Upper lobe of left lung (tissue), 4 donors: ENCODE data around the gene PUSL1.

Experiments
- EP300 ChIP-seq, 4 donors: sonication (generic); formaldehyde crosslinking; IDR thresholded peaks; one replicate each; pipeline ENCODE4 v1.5.1; 2017; ENCODE audit warnings: antibody characterized with exemption in 4 of 4, control low read depth in 2 of 4
- POLR2A ChIP-seq, 4 donors: fragments of 450-650 bp; IDR thresholded peaks; one replicate each; pipeline ENCODE4 v1.5.1; 2016 to 2017; ENCODE audit warnings: antibody characterized with exemption in 4 of 4, mild to moderate bottlenecking in 2 of 4
- TF ChIP-seq, protein P1 (sequence below), 6 experiments: fragments of 450-650 bp in 4 of 6; fragments of 200-600 bp in 2 of 6; sonication (generic) in 2 of 6; IDR thresholded peaks; one replicate each; pipeline ENCODE4 v1.5.1; 2016 to 2019; ENCODE audit warnings: antibody characterized with exemption in 6 of 6

DNA sequence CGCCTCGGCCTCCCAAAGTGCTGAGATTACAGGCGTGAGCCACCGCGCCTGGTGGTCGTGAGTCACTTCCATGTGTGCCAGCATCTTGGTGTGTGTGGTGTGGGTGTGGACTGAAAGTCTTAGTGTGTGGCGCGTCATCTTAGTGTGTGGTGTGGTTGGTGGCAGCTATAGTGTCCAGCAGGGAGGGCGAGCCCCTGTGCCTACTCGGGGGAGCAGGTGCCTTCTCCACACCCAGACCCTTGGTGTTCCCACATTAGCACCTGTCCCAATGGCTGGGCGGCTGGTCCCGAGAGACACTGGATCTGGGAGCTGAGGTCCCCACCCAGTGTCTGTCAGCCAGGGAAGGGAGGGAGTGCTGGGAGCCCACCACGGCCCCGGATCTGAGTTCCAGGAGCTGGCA, 25.4 kb upstream of the PUSL1 start:
- TF ChIP-seq POLR2A (IDR thresholded peaks at IDR 0.05) (no peak), EP300 (IDR thresholded peaks at IDR 0.05) (no peak)
- TF ChIP-seq, protein P1, sequence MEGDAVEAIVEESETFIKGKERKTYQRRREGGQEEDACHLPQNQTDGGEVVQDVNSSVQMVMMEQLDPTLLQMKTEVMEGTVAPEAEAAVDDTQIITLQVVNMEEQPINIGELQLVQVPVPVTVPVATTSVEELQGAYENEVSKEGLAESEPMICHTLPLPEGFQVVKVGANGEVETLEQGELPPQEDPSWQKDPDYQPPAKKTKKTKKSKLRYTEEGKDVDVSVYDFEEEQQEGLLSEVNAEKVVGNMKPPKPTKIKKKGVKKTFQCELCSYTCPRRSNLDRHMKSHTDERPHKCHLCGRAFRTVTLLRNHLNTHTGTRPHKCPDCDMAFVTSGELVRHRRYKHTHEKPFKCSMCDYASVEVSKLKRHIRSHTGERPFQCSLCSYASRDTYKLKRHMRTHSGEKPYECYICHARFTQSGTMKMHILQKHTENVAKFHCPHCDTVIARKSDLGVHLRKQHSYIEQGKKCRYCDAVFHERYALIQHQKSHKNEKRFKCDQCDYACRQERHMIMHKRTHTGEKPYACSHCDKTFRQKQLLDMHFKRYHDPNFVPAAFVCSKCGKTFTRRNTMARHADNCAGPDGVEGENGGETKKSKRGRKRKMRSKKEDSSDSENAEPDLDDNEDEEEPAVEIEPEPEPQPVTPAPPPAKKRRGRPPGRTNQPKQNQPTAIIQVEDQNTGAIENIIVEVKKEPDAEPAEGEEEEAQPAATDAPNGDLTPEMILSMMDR (IDR thresholded peaks at IDR 0.05): no peak
